DOHH2 (cell line): ENCODE measurements around the gene NAGPA.

Experiments
- H3F3A ChIP-seq: fragments of 200-600 bp; sonication (generic), shearing (Covaris generic); 2 replicates; pipeline ENCODE4 v1.6.0; 2016; ENCODE audit warnings: antibody characterized with exemption, mild to moderate bottlenecking; ENCODE audit not compliant: control insufficient read depth, insufficient read depth
- H3K27ac ChIP-seq: fragments of 200-600 bp; sonication (generic); 2 replicates; pipeline ENCODE4 v1.5.1; 2014; ENCODE audit warnings: low read depth, mild to moderate bottlenecking, low read length, moderate library complexity
- H3K27me3 ChIP-seq: fragments of 200-600 bp; sonication (generic); 2 replicates; pipeline ENCODE4 v1.6.1; 2014; ENCODE audit warnings: mild to moderate bottlenecking, low read length, mixed read lengths; ENCODE audit not compliant: control insufficient read depth
- H3K36me3 ChIP-seq: fragments of 200-600 bp; sonication (generic); 2 replicates; pipeline ENCODE4 v1.6.1; 2014; ENCODE audit warnings: mild to moderate bottlenecking, low read length, moderate library complexity, mixed read lengths; ENCODE audit not compliant: control insufficient read depth
- H3K4me1 ChIP-seq: fragments of 200-600 bp; sonication (generic); 2 replicates; pipeline ENCODE4 v1.6.1; 2014; ENCODE audit warnings: mild to moderate bottlenecking, low read length, mixed read lengths; ENCODE audit not compliant: control insufficient read depth
- H3K4me2 ChIP-seq: fragments of 200-600 bp; sonication (generic); 2 replicates; pipeline ENCODE4 v1.6.0; 2014; ENCODE audit warnings: mild to moderate bottlenecking, low read length, moderate library complexity
- H3K4me3 ChIP-seq: fragments of 200-600 bp; sonication (generic); 2 replicates; pipeline ENCODE4 v1.5.1; 2014; ENCODE audit warnings: mild to moderate bottlenecking, low read length, mixed read lengths
- H3K79me2 ChIP-seq: fragments of 200-600 bp; sonication (generic); 2 replicates; pipeline ENCODE4 v1.6.1; 2014; ENCODE audit warnings: mild to moderate bottlenecking, low read length, mixed read lengths; ENCODE audit not compliant: control insufficient read depth
- H3K9me2 ChIP-seq: fragments of 200-600 bp; sonication (generic); replicated peaks from 2 replicates; pipeline ENCODE4 v1.6.1; 2014; ENCODE audit warnings: mild to moderate bottlenecking, low read length, mixed read lengths; ENCODE audit not compliant: control insufficient read depth
- H3K9me3 ChIP-seq: fragments of 200-600 bp; sonication (generic); 2 replicates; pipeline ENCODE4 v1.6.1; 2014; ENCODE audit warnings: antibody characterized with exemption, low read length, mixed read lengths; ENCODE audit not compliant: control insufficient read depth, insufficient read depth
- H4K20me1 ChIP-seq: fragments of 200-600 bp; sonication (generic); 2 replicates; pipeline ENCODE4 v1.6.0; 2014; ENCODE audit warnings: low read depth, mild to moderate bottlenecking, antibody characterized with exemption, low read length, moderate library complexity; ENCODE audit not compliant: control insufficient read depth, insufficient read depth
- EZH2phosphoT487 ChIP-seq: fragments of 200-600 bp; sonication (generic); IDR thresholded peaks from 2 replicates; pipeline ENCODE4 v1.6.1; 2017; ENCODE audit warnings: borderline replicate concordance, mild to moderate bottlenecking, antibody characterized with exemption, low read length, moderate library complexity, mixed read lengths
- TF ChIP-seq, protein P1 (sequence below): fragments of 200-600 bp; sonication (generic); IDR thresholded peaks from one replicate; pipeline ENCODE4 v1.5.1; 2014; ENCODE audit warnings: antibody characterized with exemption, mild to moderate bottlenecking, low read depth, low read length; ENCODE audit not compliant: poor library complexity, severe bottlenecking

Gene NAGPA

GRCh38 chr16:5010576-5011329 is 23.0 kb downstream of the NAGPA start:
- TF ChIP-seq, protein P1, sequence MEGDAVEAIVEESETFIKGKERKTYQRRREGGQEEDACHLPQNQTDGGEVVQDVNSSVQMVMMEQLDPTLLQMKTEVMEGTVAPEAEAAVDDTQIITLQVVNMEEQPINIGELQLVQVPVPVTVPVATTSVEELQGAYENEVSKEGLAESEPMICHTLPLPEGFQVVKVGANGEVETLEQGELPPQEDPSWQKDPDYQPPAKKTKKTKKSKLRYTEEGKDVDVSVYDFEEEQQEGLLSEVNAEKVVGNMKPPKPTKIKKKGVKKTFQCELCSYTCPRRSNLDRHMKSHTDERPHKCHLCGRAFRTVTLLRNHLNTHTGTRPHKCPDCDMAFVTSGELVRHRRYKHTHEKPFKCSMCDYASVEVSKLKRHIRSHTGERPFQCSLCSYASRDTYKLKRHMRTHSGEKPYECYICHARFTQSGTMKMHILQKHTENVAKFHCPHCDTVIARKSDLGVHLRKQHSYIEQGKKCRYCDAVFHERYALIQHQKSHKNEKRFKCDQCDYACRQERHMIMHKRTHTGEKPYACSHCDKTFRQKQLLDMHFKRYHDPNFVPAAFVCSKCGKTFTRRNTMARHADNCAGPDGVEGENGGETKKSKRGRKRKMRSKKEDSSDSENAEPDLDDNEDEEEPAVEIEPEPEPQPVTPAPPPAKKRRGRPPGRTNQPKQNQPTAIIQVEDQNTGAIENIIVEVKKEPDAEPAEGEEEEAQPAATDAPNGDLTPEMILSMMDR, result no peak
- no peak for TF ChIP-seq EZH2phosphoT487
- no peaks in the 10 kb centered on the region for H3K79me2 ChIP-seq
- H3K4me3 ChIP-seq, result no peak overlapping the region
- H3K36me3 ChIP-seq, result no peaks in the 10 kb centered on the region
- no peak overlapping the region for H3K4me2 ChIP-seq
- H3K9me2 ChIP-seq, result no peaks in the 10 kb centered on the region
- no peaks in the 10 kb centered on the region for H4K20me1 ChIP-seq
- no peak overlapping the region for H3K27ac ChIP-seq
- H3K27me3 ChIP-seq, result no peaks in the 10 kb centered on the region
- H3F3A ChIP-seq, result no peaks in the 10 kb centered on the region
- no peaks in the 10 kb centered on the region for H3K9me3 ChIP-seq
- no peaks in the 10 kb centered on the region for H3K4me1 ChIP-seq

GRCh38 chr16:5008311-5008731 is 25.4 kb downstream of the NAGPA start:
- no peaks in the 10 kb centered on the region for H3K36me3 ChIP-seq
- no peaks in the 10 kb centered on the region for H3F3A ChIP-seq
- no peak overlapping the region for H3K4me2 ChIP-seq
- H3K4me1 ChIP-seq, result no peaks in the 10 kb centered on the region
- H3K79me2 ChIP-seq, result no peaks in the 10 kb centered on the region
- H3K9me2 ChIP-seq, result no peaks in the 10 kb centered on the region
- H3K4me3 ChIP-seq, result no peak overlapping the region
- no peaks in the 10 kb centered on the region for H3K27me3 ChIP-seq
- no peaks in the 10 kb centered on the region for H4K20me1 ChIP-seq
- H3K27ac ChIP-seq, result no peak overlapping the region
- H3K9me3 ChIP-seq, result no peaks in the 10 kb centered on the region
- TF ChIP-seq, protein P1, result no peak
- no peak for TF ChIP-seq EZH2phosphoT487

- Histone ChIP-seq H3F3A (no peaks in the 10 kb centered on the region), H3K27ac (no peak overlapping the region), H3K27me3 (no peaks in the 10 kb centered on the region), H3K79me2 (no peaks in the 10 kb centered on the region), H3K9me2 (no peaks in the 10 kb centered on the region), H3K4me2 (no peak overlapping the region), H3K36me3 (no peaks in the 10 kb centered on the region), H4K20me1 (no peaks in the 10 kb centered on the region), H3K4me1 (no peaks in the 10 kb centered on the region), H3K9me3 (no peaks in the 10 kb centered on the region), H3K4me3 (no peak overlapping the region)
- TF ChIP-seq EZH2phosphoT487, result no peak
These were observed 26.5 kb downstream of the NAGPA start for GRCh38 chr16:5007256-5007655.

- Histone ChIP-seq H3K4me1 (no peaks in the 10 kb centered on the region), H3K27me3 (no peaks in the 10 kb centered on the region), H3K9me2 (no peaks in the 10 kb centered on the region), H4K20me1 (no peaks in the 10 kb centered on the region), H3K4me2 (no peak overlapping the region), H3K27ac (no peak overlapping the region), H3K9me3 (no peaks in the 10 kb centered on the region), H3K36me3 (no peaks in the 10 kb centered on the region), H3K79me2 (no peaks in the 10 kb centered on the region), H3F3A (no peaks in the 10 kb centered on the region), H3K4me3 (no peak overlapping the region)
- TF ChIP-seq EZH2phosphoT487, result no peak
- TF ChIP-seq, protein P1, result no peak
These were observed 27.2 kb downstream of the NAGPA start for GRCh38 chr16:5006348-5007193.
